ENCODE measurements around the gene SLC2A10. TPM values are rescaled to one million over a fixed set of nuclear protein-coding genes. Genes with fewer than 3 reads are reported as not detected.
A peak's percentile ranks its signal among the peaks of the same experiment; 100 is the strongest.

SLC2A10 gene
- total RNA-seq, 1 donor from 2014 or later, result 12.7 TPM

DNA sequence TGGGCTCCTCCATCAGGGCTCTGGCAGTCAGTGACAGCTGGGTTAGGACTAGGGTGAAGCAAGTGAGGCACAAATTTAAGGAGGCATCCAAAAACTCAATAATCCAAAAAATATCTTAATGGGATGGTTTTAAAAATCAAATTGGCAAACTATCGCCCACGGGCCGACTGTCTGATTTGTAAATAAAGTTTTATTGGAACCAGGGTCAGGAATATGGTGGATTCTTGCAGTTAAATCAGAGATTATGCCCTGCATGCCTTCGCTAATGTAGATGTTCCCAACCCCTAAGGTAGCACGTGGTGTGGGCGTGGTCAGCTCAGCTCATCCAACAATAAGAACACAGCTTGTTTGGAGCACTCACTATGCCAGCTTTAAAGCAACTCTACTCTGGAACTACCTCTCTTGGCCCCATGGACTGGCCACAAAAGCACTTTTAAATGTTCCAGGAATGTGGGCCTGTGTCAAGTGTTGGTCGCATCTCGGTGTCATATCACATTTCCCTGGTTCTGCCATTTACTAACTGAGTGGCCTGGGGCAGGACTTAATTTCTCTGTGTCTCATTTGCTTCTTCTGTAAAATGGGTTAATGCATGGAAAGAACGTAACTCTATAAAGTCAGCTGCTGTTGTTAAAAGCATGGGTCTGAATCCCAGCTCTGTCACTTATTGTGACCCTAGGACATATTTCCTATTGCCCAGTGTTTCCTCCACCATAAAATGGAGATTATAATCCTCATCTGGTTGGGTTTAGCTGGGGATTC lies 27.2 kb upstream of the SLC2A10 start:
- H3K79me2 ChIP-seq (ENCODE audit: insufficient read depth, low read length), result peaks cover 53% of the 10 kb centered on the region
- H3K4me1 ChIP-seq (ENCODE audit: insufficient read depth, low read length), result peaks cover 4% of the 10 kb centered on the region
- no peak overlapping the region for H2AFZ ChIP-seq (ENCODE audit: low read depth, low read length)
- Mint-ChIP-seq H3K27ac (ENCODE audit: unreplicated experiment) (no peak overlapping the region), H3K9me3 (ENCODE audit: unreplicated experiment) (no peaks in the 10 kb centered on the region), H3K4me3 (ENCODE audit: unreplicated experiment) (no peak overlapping the region), H3K27me3 (ENCODE audit: low read depth, unreplicated experiment) (no peaks in the 10 kb centered on the region), H3K4me1 (ENCODE audit: low read depth, unreplicated experiment) (peaks cover 11% of the 10 kb centered on the region), H3K36me3 (ENCODE audit: low read depth, unreplicated experiment) (peaks cover 8% of the 10 kb centered on the region)
- TF ChIP-seq, protein P1, sequence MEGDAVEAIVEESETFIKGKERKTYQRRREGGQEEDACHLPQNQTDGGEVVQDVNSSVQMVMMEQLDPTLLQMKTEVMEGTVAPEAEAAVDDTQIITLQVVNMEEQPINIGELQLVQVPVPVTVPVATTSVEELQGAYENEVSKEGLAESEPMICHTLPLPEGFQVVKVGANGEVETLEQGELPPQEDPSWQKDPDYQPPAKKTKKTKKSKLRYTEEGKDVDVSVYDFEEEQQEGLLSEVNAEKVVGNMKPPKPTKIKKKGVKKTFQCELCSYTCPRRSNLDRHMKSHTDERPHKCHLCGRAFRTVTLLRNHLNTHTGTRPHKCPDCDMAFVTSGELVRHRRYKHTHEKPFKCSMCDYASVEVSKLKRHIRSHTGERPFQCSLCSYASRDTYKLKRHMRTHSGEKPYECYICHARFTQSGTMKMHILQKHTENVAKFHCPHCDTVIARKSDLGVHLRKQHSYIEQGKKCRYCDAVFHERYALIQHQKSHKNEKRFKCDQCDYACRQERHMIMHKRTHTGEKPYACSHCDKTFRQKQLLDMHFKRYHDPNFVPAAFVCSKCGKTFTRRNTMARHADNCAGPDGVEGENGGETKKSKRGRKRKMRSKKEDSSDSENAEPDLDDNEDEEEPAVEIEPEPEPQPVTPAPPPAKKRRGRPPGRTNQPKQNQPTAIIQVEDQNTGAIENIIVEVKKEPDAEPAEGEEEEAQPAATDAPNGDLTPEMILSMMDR (IDR thresholded peaks at IDR 0.05; ENCODE audit: insufficient read depth, low read depth, low read length), result no peak
- no peak for TF ChIP-seq EZH2 (IDR thresholded peaks at IDR 0.05; ENCODE audit: insufficient read depth, low read length)
- H3K9ac ChIP-seq (ENCODE audit: low read length), result peak overlapping the region; percentile 93
- peaks cover 51% of the 10 kb centered on the region for H4K20me1 ChIP-seq (ENCODE audit: insufficient read depth, low read length)
- FAIRE-seq, result no peak
- H3K4me3 ChIP-seq (ENCODE audit: insufficient read depth, low read depth, low read length), result no peak overlapping the region
- no peak for DNase-seq (ENCODE audit: low read depth)
- H3K27ac ChIP-seq (ENCODE audit: low read depth, low read length), result no peak overlapping the region
- H3K4me2 ChIP-seq (ENCODE audit: low read length), result no peak overlapping the region
- peaks cover 19% of the 10 kb centered on the region for H3K36me3 ChIP-seq (ENCODE audit: insufficient read depth, low read length)
- no peaks in the 10 kb centered on the region for H3K9me3 ChIP-seq (ENCODE audit: insufficient read depth, low read depth, low read length)
- no peaks in the 10 kb centered on the region for H3K27me3 ChIP-seq (ENCODE audit: insufficient read depth, low read length)

DNA sequence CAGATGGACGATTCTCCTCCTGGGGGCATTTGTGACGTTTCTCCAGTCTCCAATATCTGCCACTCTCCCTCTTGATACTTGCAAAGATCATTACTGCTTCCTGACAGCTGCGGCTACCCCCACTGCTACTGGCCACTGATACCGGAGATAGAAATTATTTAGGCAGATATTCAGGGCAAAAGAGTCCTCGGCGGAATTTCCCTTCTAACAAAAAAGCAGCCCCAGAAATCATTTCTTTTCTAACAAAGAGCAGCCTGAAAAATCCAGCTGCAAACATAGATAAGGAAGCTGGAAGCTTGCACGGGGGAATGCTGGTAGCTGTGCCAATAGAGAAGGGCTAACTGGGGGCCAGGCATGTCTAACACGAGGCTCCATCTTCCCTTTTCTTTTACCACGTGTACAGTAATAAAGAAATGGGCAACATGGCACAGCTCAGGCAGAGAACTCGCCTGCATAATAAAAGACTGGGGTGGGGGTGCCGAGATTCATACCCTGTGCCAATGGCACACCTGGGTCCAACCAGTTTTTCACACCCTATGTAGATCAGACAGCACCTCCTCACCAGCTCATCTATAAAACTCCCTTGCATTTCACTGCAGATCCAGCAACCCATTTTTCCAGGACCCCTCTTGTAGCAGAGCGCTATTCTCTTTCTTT lies 26.3 kb upstream of the SLC2A10 start:
- peaks cover 62% of the 10 kb centered on the region for H3K79me2 ChIP-seq (ENCODE audit: insufficient read depth, low read length)
- no peaks in the 10 kb centered on the region for H3K27me3 Mint-ChIP-seq (ENCODE audit: low read depth, unreplicated experiment)
- no peak for DNase-seq (ENCODE audit: low read depth)
- H3K9me3 ChIP-seq (ENCODE audit: insufficient read depth, low read depth, low read length), result no peaks in the 10 kb centered on the region
- peak overlapping the region; percentile 93 for H3K9ac ChIP-seq (ENCODE audit: low read length)
- no peak for FAIRE-seq
- H3K4me1 Mint-ChIP-seq (ENCODE audit: low read depth, unreplicated experiment), result peaks cover 12% of the 10 kb centered on the region
- peaks cover 19% of the 10 kb centered on the region for H3K36me3 ChIP-seq (ENCODE audit: insufficient read depth, low read length)
- peaks cover 11% of the 10 kb centered on the region for H3K4me1 ChIP-seq (ENCODE audit: insufficient read depth, low read length)
- peak overlapping the region; percentile 68 for H3K4me3 ChIP-seq (ENCODE audit: insufficient read depth, low read depth, low read length)
- no peaks in the 10 kb centered on the region for H3K27me3 ChIP-seq (ENCODE audit: insufficient read depth, low read length)
- no peak for TF ChIP-seq EZH2 (IDR thresholded peaks at IDR 0.05; ENCODE audit: insufficient read depth, low read length)
- TF ChIP-seq, protein P1 (IDR thresholded peaks at IDR 0.05; ENCODE audit: insufficient read depth, low read depth, low read length), result no peak
- H3K27ac Mint-ChIP-seq (ENCODE audit: unreplicated experiment), result no peak overlapping the region
- no peaks in the 10 kb centered on the region for H3K9me3 Mint-ChIP-seq (ENCODE audit: unreplicated experiment)
- peaks cover 8% of the 10 kb centered on the region for H3K36me3 Mint-ChIP-seq (ENCODE audit: low read depth, unreplicated experiment)
- no peak overlapping the region for H2AFZ ChIP-seq (ENCODE audit: low read depth, low read length)
- H3K4me2 ChIP-seq (ENCODE audit: low read length), result peak overlapping the region; percentile 90
- peaks cover 57% of the 10 kb centered on the region for H4K20me1 ChIP-seq (ENCODE audit: insufficient read depth, low read length)
- H3K4me3 Mint-ChIP-seq (ENCODE audit: unreplicated experiment), result peak overlapping the region; percentile 13
- H3K27ac ChIP-seq (ENCODE audit: low read depth, low read length), result no peak overlapping the region

DNA sequence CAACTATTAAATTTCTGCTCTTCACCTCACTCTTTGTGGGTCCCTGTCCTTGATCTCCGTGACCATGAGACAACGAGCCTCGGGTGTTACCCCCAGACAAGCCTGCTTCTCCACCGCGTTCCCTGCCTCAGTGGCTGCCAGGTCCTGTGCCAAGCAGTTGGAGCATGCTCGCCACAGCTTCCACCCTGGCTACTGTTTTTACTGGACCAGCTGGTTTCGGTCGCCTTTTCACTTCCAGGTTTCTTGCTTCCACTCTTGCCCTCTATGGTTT lies 25.8 kb upstream of the SLC2A10 start:
- no peak for FAIRE-seq
- peaks cover 11% of the 10 kb centered on the region for H3K4me1 ChIP-seq (ENCODE audit: insufficient read depth, low read length)
- H3K4me3 Mint-ChIP-seq (ENCODE audit: unreplicated experiment), result peak overlapping the region; percentile 28
- H3K9me3 Mint-ChIP-seq (ENCODE audit: unreplicated experiment), result no peaks in the 10 kb centered on the region
- H3K27me3 ChIP-seq (ENCODE audit: insufficient read depth, low read length), result no peaks in the 10 kb centered on the region
- DNase-seq (ENCODE audit: low read depth), result no peak
- H3K4me2 ChIP-seq (ENCODE audit: low read length), result peak overlapping the region; percentile 90
- H3K4me3 ChIP-seq (ENCODE audit: insufficient read depth, low read depth, low read length), result peak overlapping the region; percentile 68
- H3K79me2 ChIP-seq (ENCODE audit: insufficient read depth, low read length), result peaks cover 67% of the 10 kb centered on the region
- peak overlapping the region; percentile 69 for H3K27ac ChIP-seq (ENCODE audit: low read depth, low read length)
- peaks cover 61% of the 10 kb centered on the region for H4K20me1 ChIP-seq (ENCODE audit: insufficient read depth, low read length)
- H3K27ac Mint-ChIP-seq (ENCODE audit: unreplicated experiment), result no peak overlapping the region
- H3K36me3 Mint-ChIP-seq (ENCODE audit: low read depth, unreplicated experiment), result peaks cover 8% of the 10 kb centered on the region
- H3K9me3 ChIP-seq (ENCODE audit: insufficient read depth, low read depth, low read length), result no peaks in the 10 kb centered on the region
- H3K4me1 Mint-ChIP-seq (ENCODE audit: low read depth, unreplicated experiment), result peaks cover 12% of the 10 kb centered on the region
- peaks cover 19% of the 10 kb centered on the region for H3K36me3 ChIP-seq (ENCODE audit: insufficient read depth, low read length)
- H3K9ac ChIP-seq (ENCODE audit: low read length), result peak overlapping the region; percentile 93
- no peaks in the 10 kb centered on the region for H3K27me3 Mint-ChIP-seq (ENCODE audit: low read depth, unreplicated experiment)
- H2AFZ ChIP-seq (ENCODE audit: low read depth, low read length), result peak overlapping the region; percentile 66
- TF ChIP-seq, protein P1 (IDR thresholded peaks at IDR 0.05; ENCODE audit: insufficient read depth, low read depth, low read length), result no peak
- no peak for TF ChIP-seq EZH2 (IDR thresholded peaks at IDR 0.05; ENCODE audit: insufficient read depth, low read length)
